Measurements from ENCODE around the gene ZKSCAN4. TPM values are rescaled to one million over a fixed set of nuclear protein-coding genes. Genes with fewer than 3 reads are reported as not detected.

The ZKSCAN4 gene
- total and polyA plus RNA-seq, 8 donors = 1.4 to 3.4 (median 2.1) TPM

GRCh38 chr6:28264834-28265401, 12.8 kb upstream of the ZKSCAN4 start:
- DNase-seq (no peak), FAIRE-seq (no peak), ATAC-seq (no peak)
- H3K4me3 ChIP-seq = no peak overlapping the region
- 51 to 55% methylated on average over 4 of the region's 4 CpGs for WGBS, 2 donors
- H3K4me1 ChIP-seq = peaks cover 9 to 11% (median 9%) of the 10 kb centered on the region in 3 donors
- intact Hi-C loops (cut with DNase I) = no loop called here
- no peak overlapping the region for H3K27ac ChIP-seq
- no peak for TF ChIP-seq CTCF (IDR thresholded peaks at IDR 0.05)
- no peaks in the 10 kb centered on the region for H3K9me3 ChIP-seq
- H3K27me3 ChIP-seq = no peaks in the 10 kb centered on the region
- no peaks in the 10 kb centered on the region for H3K36me3 ChIP-seq

- intact Hi-C loops (cut with DNase I) = no loop called here
- DNase-seq (no peak), ATAC-seq (no peak), FAIRE-seq (no peak)
- TF ChIP-seq CTCF (IDR thresholded peaks at IDR 0.05) = no peak
- H3K4me3 ChIP-seq = no peak overlapping the region
- H3K27me3 ChIP-seq = no peaks in the 10 kb centered on the region
- no peaks in the 10 kb centered on the region for H3K9me3 ChIP-seq
- H3K4me1 ChIP-seq = peaks cover 9 to 11% (median 9%) of the 10 kb centered on the region in 3 donors
- WGBS, 2 donors = 42 to 55% methylated on average over 2 of the region's 2 CpGs
- no peaks in the 10 kb centered on the region for H3K36me3 ChIP-seq
- H3K27ac ChIP-seq = no peak overlapping the region
Observed at GRCh38 chr6:28263922-28264321, 11.9 kb upstream of the ZKSCAN4 start.

GRCh38 chr6:28258877-28259777, 7.1 kb upstream of the ZKSCAN4 start, which contains the start of gene NKAPL:
Gene NKAPL, plus strand, starts transcription at chr6:28259297. Its CDS starts 75 bp downstream, at chr6:28259372.
- WGBS, 2 donors = 25 to 26% methylated on average over 58 of the region's 58 CpGs
- no peaks in the 10 kb centered on the region for H3K4me1 ChIP-seq
- no peaks in the 10 kb centered on the region for H3K9me3 ChIP-seq
- FAIRE-seq (no peak), DNase-seq (peak; percentile 61 to 83 (median 71)), ATAC-seq (peak; percentile 88 to 93 (median 89))
- H3K4me3 ChIP-seq = peak within 1 kb of the TSS in 3 of 4 donors; percentile 37 to 43 (median 39)
- no peaks in the 10 kb centered on the region for H3K36me3 ChIP-seq
- H3K27ac ChIP-seq = peak within 1 kb of the TSS in 1 of 4 donors; percentile 27
- no peak for TF ChIP-seq CTCF (IDR thresholded peaks at IDR 0.05)
- H3K27me3 ChIP-seq = peaks cover 0 to 9% (median 0%) of the 10 kb centered on the region in 4 donors
- intact Hi-C loops (cut with DNase I) = no loop called here

- Histone ChIP-seq H3K9me3 (no peaks in the 10 kb centered on the region), H3K4me3 (no peak overlapping the region), H3K36me3 (no peaks in the 10 kb centered on the region), H3K4me1 (peaks cover 0 to 5% (median 0%) of the 10 kb centered on the region in 3 donors), H3K27ac (no peak overlapping the region), H3K27me3 (peaks cover 0 to 9% (median 0%) of the 10 kb centered on the region in 4 donors)
- no peak for DNase-seq
- intact Hi-C loops (cut with DNase I) = no loop called here
- WGBS, 2 donors = 0% methylated on average over 1 of the region's 1 CpG
- no peak for FAIRE-seq
- ATAC-seq = no peak
- no peak for TF ChIP-seq CTCF (IDR thresholded peaks at IDR 0.05)
Observed at GRCh38 chr6:28257042-28257441, 5.0 kb upstream of the ZKSCAN4 start.
